Measurements from ENCODE around the gene NDUFB8. TPM values are rescaled to one million over a fixed set of nuclear protein-coding genes. Genes with fewer than 3 reads are reported as not detected.

NDUFB8 gene
- total and polyA plus RNA-seq, 2 of the 4 experiments (the other 2 are of a cell fraction), result 99.1 to 265 TPM

GRCh38 chr10:100560248-100560647 lies 30.6 kb upstream of the NDUFB8 start:
- H3K79me1 ChIP-seq (ENCODE audit: low read depth in 1 of 2, low read length in 2 of 2), result no peaks in the 10 kb centered on the region
- WGBS, 2 experiments (ENCODE audit: extremely low coverage in 2 of 2, insufficient read length in 1 of 2), result no CpG with 5 or more reads among the region's 1 CpG
- no peak overlapping the region for H2AK9ac ChIP-seq (replicated peaks; ENCODE audit: low read depth, low read length, poor library complexity)
- H3K36me3 ChIP-seq (ENCODE audit: control insufficient read depth, insufficient read depth, low read length), result peaks cover 18% of the 10 kb centered on the region
- in situ Hi-C loops (cut with MboI; ENCODE audit: low sequenced_read_pairs) (loop anchor here (5.0 kb wide), 1 partner anchor 322 kb away; no protein-coding TSS in a partner anchor), intact Hi-C loops (cut with micrococcal nuclease) (loop anchor here (5.0 to 10.0 kb wide), 2 partner anchors 182 to 455 kb away; no protein-coding TSS in a partner anchor), dilution Hi-C loops (cut with HindIII; ENCODE audit: low sequenced_read_pairs, unreplicated experiment) (no loop called here)
- H2BK5ac ChIP-seq (ENCODE audit: low read depth, low read length, poor library complexity, severe bottlenecking), result no peak overlapping the region
- no peak overlapping the region; the same call in 1 of the 2 replicates for H2BK120ac ChIP-seq (ENCODE audit: low read depth, low read length)
- no peak overlapping the region for H3K4me2 ChIP-seq (ENCODE audit: low read depth, low read length)
- peak overlapping the region; percentile 3 for H2AFZ ChIP-seq (replicated peaks; ENCODE audit: low read length, poor library complexity)
- DNase-seq (no peak), ATAC-seq (ENCODE audit: low read depth) (no peak)
- no peak for TF ChIP-seq BHLHE40 (IDR thresholded peaks at IDR 0.05; ENCODE audit: low read depth, low read length)
- no peak for TF ChIP-seq FOS (IDR thresholded peaks at IDR 0.05; ENCODE audit: low read depth, low read length)
- TF ChIP-seq RCOR1 (IDR thresholded peaks at IDR 0.05; ENCODE audit: insufficient replicate concordance, low read length), result no peak
- no peak for TF ChIP-seq USF2 (IDR thresholded peaks at IDR 0.05; ENCODE audit: low read depth, low read length)
- no peak for TF ChIP-seq POLR2A (IDR thresholded peaks at IDR 0.05; ENCODE audit: low read depth, low read length)
- no peak for TF ChIP-seq RAD21 (IDR thresholded peaks at IDR 0.05; ENCODE audit: low read length)
- no peak for TF ChIP-seq MAZ (IDR thresholded peaks at IDR 0.05; ENCODE audit: borderline replicate concordance, low read depth, low read length)
- no peak for TF ChIP-seq ELK1 (IDR thresholded peaks at IDR 0.05; ENCODE audit: borderline replicate concordance, low read depth, low read length)
- TF ChIP-seq CHD1 (IDR thresholded peaks at IDR 0.05; ENCODE audit: low read depth, low read length), result no peak
- no peak for TF ChIP-seq RFX5 (IDR thresholded peaks at IDR 0.05; ENCODE audit: low read depth, low read length)
- TF ChIP-seq SMC3 (IDR thresholded peaks at IDR 0.05; ENCODE audit: low read depth, low read length), result no peak
- no peak for TF ChIP-seq MAFK (IDR thresholded peaks at IDR 0.05; ENCODE audit: low read depth, low read length)
- TF ChIP-seq CEBPB (IDR thresholded peaks at IDR 0.05; ENCODE audit: low read depth, low read length), result no peak
- TF ChIP-seq NFE2L2 (IDR thresholded peaks at IDR 0.05; ENCODE audit: low read depth, low read length), result no peak
- TF ChIP-seq CTCF (conservative IDR thresholded peaks at IDR 0.05; ENCODE audit: low read depth, low read length), result no peak
- TF ChIP-seq MXI1 (IDR thresholded peaks at IDR 0.05; ENCODE audit: borderline replicate concordance, low read depth, low read length), result no peak
- H3K9ac ChIP-seq (ENCODE audit: low read depth, low read length), result no peak overlapping the region
- peaks cover 21% of the 10 kb centered on the region; the same call in 1 of the 2 replicates for H3K27me3 ChIP-seq (ENCODE audit: control insufficient read depth, insufficient read depth, low read length)
- ChIA-PET CTCF (interaction anchor here (0.6 kb wide), 1 partner anchor 108 kb away, joined by 3 read pairs; no protein-coding TSS in a partner anchor), POLR2A (ENCODE audit: unreplicated experiment) (no interaction called here)
- H2BK20ac ChIP-seq (ENCODE audit: low read depth, low read length), result no peak overlapping the region
- no peaks in the 10 kb centered on the region for H4K20me1 ChIP-seq (ENCODE audit: insufficient read depth, low read length)
- H4K5ac ChIP-seq (ENCODE audit: low read depth, low read length), result no peak overlapping the region
- H3K4me3 ChIP-seq (ENCODE audit: insufficient read depth, low read depth, low read length), result no peak overlapping the region
- H2AK5ac ChIP-seq (ENCODE audit: low read depth, low read length), result no peak overlapping the region
- no peak overlapping the region for H2BK15ac ChIP-seq (ENCODE audit: low read depth, low read length)
- H3K4ac ChIP-seq (ENCODE audit: low read depth, low read length), result no peak overlapping the region
- no peak overlapping the region for H4K91ac ChIP-seq (ENCODE audit: insufficient read depth, low read depth, low read length)
- no TSS peak for BruUV-seq (replicated peaks)
- no peaks in the 10 kb centered on the region for H3K9me1 ChIP-seq (ENCODE audit: insufficient read depth, low read length)
- H4K8ac ChIP-seq (ENCODE audit: low read depth in 2 of 2, low read length in 2 of 2), result no peak overlapping the region
- peaks cover 2% of the 10 kb centered on the region for H3K4me1 ChIP-seq (ENCODE audit: control insufficient read depth, insufficient read depth, low read length)
- no peaks in the 10 kb centered on the region for H3K9me3 ChIP-seq (ENCODE audit: control insufficient read depth, insufficient read depth, low read length)
- H3K14ac ChIP-seq (replicated peaks; ENCODE audit: low read depth, low read length), result no peak overlapping the region
- H3K27ac ChIP-seq (ENCODE audit: insufficient read depth, low read length), result no peak overlapping the region
- H3K56ac ChIP-seq (ENCODE audit: extremely low read depth, insufficient read depth, low read length), result no peak overlapping the region
- H3K23ac ChIP-seq (ENCODE audit: low read depth, low read length), result no peak overlapping the region
- H3K18ac ChIP-seq (ENCODE audit: low read depth, low read length), result no peak overlapping the region

Data from IMR-90 (cell line).